Ovary (tissue), 9 donors: ENCODE measurements around the gene EPAS1. TPM values are rescaled to one million over a fixed set of nuclear protein-coding genes. Genes with fewer than 3 reads are reported as not detected.

Source experiments
- DNase-seq, 5 donors: peaks; one replicate each; pipeline ENCODE4 v3.0.0-alpha.2; 2019 to 2020
- H3K27ac ChIP-seq, 2 donors: fragments of 200-600 bp; one replicate each; pipeline versions ENCODE4 v1.5.1 to v1.8.0; 2019 to 2022
- H3K27me3 ChIP-seq: fragments of 200-600 bp; one replicate; pipeline ENCODE4 v1.8.0; 2022
- H3K36me3 ChIP-seq: fragments of 200-600 bp; sonication (generic); one replicate; pipeline ENCODE4 v1.5.1; 2019
- H3K4me1 ChIP-seq: one replicate; pipeline ENCODE4 v1.8.1; 2013; ENCODE audit warnings: mild to moderate bottlenecking, moderate library complexity; ENCODE audit not compliant: insufficient read depth
- H3K4me3 ChIP-seq: fragments of 200-600 bp; sonication (generic); one replicate; pipeline ENCODE4 v1.5.1; 2017
- H3K9me3 ChIP-seq, 2 donors: fragments of 200-600 bp in 1 of 2; sonication (generic) in 1 of 2; one replicate each; pipeline versions ENCODE4 v1.5.1 to v1.8.1; 2013 to 2019; ENCODE audit warnings: mild to moderate bottlenecking in 1 of 2, moderate library complexity in 1 of 2
- EP300 ChIP-seq: sonication (generic); formaldehyde crosslinking; IDR thresholded peaks from one replicate; pipeline ENCODE4 v1.6.1; 2017; ENCODE audit warnings: antibody characterized with exemption
- POLR2A ChIP-seq: fragments of 450-650 bp; IDR thresholded peaks from one replicate; pipeline ENCODE4 v1.6.1; 2017; ENCODE audit warnings: antibody characterized with exemption, mild to moderate bottlenecking, moderate library complexity
- WGBS, 3 donors: extraction: QIAGEN DNeasy Blood & Tissue Kit in 1 of 3; methylation state at CpG; one replicate each; pipeline versions ENCODE4 v1.1.5 to v1.1.7; 2013 to 2017; 5-methylcytosine and 5-hydroxymethylcytosine counted together
- intact Hi-C, 4 donors: fragments of 100-400 bp; cut with DNase I; formaldehyde crosslinking; loops; one replicate each; pipeline versions ENCODE4 v1.11.0 to v1.15.1; 2022 to 2023
- polyA plus RNA-seq, 2 donors: library from polyadenylated mRNA; stranded (reverse); fragments of 200-250 nt in 1 of 2; fragments of 350-450 nt in 1 of 2; fragmentation: Illumina TruSeq in 1 of 2; extraction: RNeasy Lipid Tissue Mini Kit (QIAGEN cat#74804) in 1 of 2; gene quantifications; one replicate each; pipeline ENCODE4 v1.2.3, GENCODE V29; 2013 to 2014
- total RNA-seq, 7 donors: library from RNA; depleted of rRNA in 2 of 7; stranded (reverse); fragments of >200 nt in 2 of 7; fragmentation: NEBNext Ultra II Directional in 3 of 7; extraction: Animal tissue kit (Norgen Biotek cat#: 25700) in 3 of 7; gene quantifications; one replicate each; pipeline versions ENCODE4 v1.1.0 to v1.2.4, GENCODE V29; 2016 to 2023
- TF ChIP-seq, protein P1 (sequence below), 3 donors: fragments of 450-650 bp in 2 of 3; fragments of 200-600 bp in 1 of 3; IDR thresholded peaks; one replicate each; pipeline versions ENCODE4 v1.5.1 to v1.8.0; 2016 to 2022; ENCODE audit warnings: antibody characterized with exemption in 3 of 3, mild to moderate bottlenecking in 1 of 3
- donor health status: DM: no; HTN: no; CAD: no; lungs with moderate emphysema.
- donor health status: DM: no; HTN: no; CAD: no.
- donor health status: Bipolar disorder and iron deficiency.
- donor health status: DM: yes; HTN: yes; CAD: no.
- donor health status: DM: no; HTN: no; CAD: no.
- donor health status: DM: yes; HTN: yes; CAD: no.

Gene EPAS1
- total and polyA plus RNA-seq, 9 donors = 63.1 to 258 (median 82.7) TPM

DNA sequence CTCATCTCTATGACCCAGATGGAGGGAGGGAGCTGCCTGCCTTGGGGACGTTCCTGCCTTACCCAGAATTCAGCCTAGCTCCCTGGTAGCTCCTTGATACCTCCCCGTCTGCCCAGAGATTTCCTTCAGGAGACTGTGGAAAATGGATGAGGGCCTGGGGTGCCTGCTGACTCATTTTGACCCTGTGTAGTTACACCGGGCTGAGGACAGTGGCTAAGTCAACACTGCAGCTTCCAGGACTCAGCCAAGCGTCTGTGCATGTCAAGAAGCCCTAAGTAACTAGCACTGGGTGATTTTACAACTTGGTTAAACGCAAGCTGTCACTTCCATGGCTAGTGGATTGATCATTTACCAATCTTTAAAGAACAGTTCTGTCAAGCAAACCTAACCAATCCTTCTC is 23.3 kb upstream of the EPAS1 start:
- WGBS, 3 donors = 72 to 83% (median 75%) methylated on average over 5 of the region's 5 CpGs
- Histone ChIP-seq H3K27me3 (no peaks in the 10 kb centered on the region), H3K9me3 (no peaks in the 10 kb centered on the region), H3K36me3 (no peaks in the 10 kb centered on the region), H3K4me1 (peaks cover 10% of the 10 kb centered on the region), H3K27ac (no peak overlapping the region), H3K4me3 (no peak overlapping the region)
- TF ChIP-seq, protein P1, sequence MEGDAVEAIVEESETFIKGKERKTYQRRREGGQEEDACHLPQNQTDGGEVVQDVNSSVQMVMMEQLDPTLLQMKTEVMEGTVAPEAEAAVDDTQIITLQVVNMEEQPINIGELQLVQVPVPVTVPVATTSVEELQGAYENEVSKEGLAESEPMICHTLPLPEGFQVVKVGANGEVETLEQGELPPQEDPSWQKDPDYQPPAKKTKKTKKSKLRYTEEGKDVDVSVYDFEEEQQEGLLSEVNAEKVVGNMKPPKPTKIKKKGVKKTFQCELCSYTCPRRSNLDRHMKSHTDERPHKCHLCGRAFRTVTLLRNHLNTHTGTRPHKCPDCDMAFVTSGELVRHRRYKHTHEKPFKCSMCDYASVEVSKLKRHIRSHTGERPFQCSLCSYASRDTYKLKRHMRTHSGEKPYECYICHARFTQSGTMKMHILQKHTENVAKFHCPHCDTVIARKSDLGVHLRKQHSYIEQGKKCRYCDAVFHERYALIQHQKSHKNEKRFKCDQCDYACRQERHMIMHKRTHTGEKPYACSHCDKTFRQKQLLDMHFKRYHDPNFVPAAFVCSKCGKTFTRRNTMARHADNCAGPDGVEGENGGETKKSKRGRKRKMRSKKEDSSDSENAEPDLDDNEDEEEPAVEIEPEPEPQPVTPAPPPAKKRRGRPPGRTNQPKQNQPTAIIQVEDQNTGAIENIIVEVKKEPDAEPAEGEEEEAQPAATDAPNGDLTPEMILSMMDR (IDR thresholded peaks at IDR 0.05) = no peak
- TF ChIP-seq EP300 (no peak), POLR2A (no peak)
- no peak for DNase-seq
- intact Hi-C loops = no loop called here

DNA sequence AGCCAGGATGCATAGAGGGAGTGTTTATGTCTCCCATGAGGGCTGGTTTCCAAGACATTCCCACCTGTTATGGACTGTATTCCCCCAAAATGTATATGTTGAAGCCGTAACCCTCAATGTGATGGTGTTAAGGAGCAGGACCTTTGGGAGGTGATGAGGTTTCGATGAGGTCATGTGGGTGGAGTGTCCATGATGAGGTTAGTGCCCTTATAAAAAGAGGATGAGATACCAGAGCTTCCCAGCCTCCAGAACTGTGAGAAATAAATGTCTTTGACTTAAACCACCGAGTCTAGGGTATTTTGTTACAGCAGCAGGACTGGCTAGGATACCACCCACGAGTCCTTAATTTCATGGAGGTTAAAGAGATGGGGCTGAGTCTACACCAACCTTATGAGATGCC is 22.6 kb upstream of the EPAS1 start:
- no peak overlapping the region for H3K27ac ChIP-seq
- H3K4me3 ChIP-seq = no peak overlapping the region
- no peak for DNase-seq
- intact Hi-C loops = no loop called here
- H3K9me3 ChIP-seq = no peaks in the 10 kb centered on the region
- no peak for TF ChIP-seq EP300
- TF ChIP-seq, protein P1 (IDR thresholded peaks at IDR 0.05) = no peak
- no peak for TF ChIP-seq POLR2A
- WGBS, 3 donors = 89 to 97% (median 96%) methylated on average over 4 of the region's 4 CpGs
- no peaks in the 10 kb centered on the region for H3K27me3 ChIP-seq
- no peaks in the 10 kb centered on the region for H3K36me3 ChIP-seq
- H3K4me1 ChIP-seq = peaks cover 10% of the 10 kb centered on the region

DNA sequence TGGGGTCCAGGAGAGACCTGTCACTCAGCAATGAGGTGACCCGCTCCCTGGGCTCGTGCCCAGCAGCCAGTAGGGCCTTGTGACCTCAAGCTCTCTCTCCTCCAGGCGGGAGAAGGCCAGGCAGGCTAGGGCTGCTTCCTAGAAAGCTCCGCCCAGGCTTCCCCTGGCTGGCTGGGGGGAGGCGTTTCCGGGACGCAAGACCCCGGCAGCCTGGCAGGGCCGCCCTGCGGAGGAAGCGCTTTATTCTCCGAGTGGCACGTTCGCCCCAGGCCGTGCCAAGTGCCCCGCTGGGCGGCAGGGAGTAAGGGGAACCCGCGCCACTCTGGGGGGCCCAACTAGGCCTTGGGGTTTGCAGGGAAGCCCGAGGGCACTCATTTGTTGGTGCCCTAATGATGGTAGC is 21.2 kb upstream of the EPAS1 start:
- peaks cover 10% of the 10 kb centered on the region for H3K4me1 ChIP-seq
- 17 to 39% (median 19%) methylated on average over 8 to 20 of the region's 20 CpGs for WGBS, 3 donors
- peak; percentile 56 to 76 (median 68) for DNase-seq
- no peaks in the 10 kb centered on the region for H3K9me3 ChIP-seq
- intact Hi-C loops = no loop called here
- no peak overlapping the region for H3K4me3 ChIP-seq
- no peak for TF ChIP-seq EP300
- TF ChIP-seq, protein P1 (IDR thresholded peaks at IDR 0.05) = no peak
- no peak for TF ChIP-seq POLR2A
- no peaks in the 10 kb centered on the region for H3K36me3 ChIP-seq
- H3K27ac ChIP-seq = peak overlapping the region in 1 of 2 donors; percentile 36
- H3K27me3 ChIP-seq = no peaks in the 10 kb centered on the region

DNA sequence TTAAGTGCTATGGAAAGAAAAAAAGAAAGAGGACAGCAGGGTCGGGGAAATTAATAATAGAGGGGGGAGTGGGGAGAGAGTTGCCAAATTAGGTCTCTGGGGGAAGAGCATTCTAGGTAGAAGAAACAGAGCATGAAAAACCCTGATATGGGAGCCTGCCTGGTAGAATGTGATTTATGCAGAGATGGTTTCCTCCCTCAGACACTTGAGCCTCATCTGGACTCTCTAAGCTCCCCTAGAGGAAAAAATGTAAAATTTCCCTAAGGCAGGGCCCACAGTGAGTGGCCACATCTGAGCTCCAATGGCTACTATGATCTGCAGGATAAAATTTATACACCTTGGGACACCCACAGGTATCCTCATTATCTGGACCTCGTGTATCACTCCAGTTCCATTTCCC is 20.6 kb upstream of the EPAS1 start:
- Histone ChIP-seq H3K36me3 (no peaks in the 10 kb centered on the region), H3K27me3 (no peaks in the 10 kb centered on the region), H3K27ac (no peak overlapping the region), H3K4me3 (no peak overlapping the region), H3K4me1 (peaks cover 10% of the 10 kb centered on the region), H3K9me3 (no peaks in the 10 kb centered on the region)
- TF ChIP-seq EP300 (no peak), POLR2A (no peak)
- TF ChIP-seq, protein P1 (IDR thresholded peaks at IDR 0.05) = no peak
- 44 to 56% (median 52%) methylated on average over 2 of the region's 2 CpGs for WGBS, 3 donors
- intact Hi-C loops = no loop called here
- DNase-seq = no peak
